Measurements from ENCODE around the gene SNTN.
"Not testable (repeated sequence)": the region's sequence is repeated elsewhere in the genome, so short reads cannot be mapped to it uniquely, and the experiment has no call there.

The SNTN gene

DNA sequence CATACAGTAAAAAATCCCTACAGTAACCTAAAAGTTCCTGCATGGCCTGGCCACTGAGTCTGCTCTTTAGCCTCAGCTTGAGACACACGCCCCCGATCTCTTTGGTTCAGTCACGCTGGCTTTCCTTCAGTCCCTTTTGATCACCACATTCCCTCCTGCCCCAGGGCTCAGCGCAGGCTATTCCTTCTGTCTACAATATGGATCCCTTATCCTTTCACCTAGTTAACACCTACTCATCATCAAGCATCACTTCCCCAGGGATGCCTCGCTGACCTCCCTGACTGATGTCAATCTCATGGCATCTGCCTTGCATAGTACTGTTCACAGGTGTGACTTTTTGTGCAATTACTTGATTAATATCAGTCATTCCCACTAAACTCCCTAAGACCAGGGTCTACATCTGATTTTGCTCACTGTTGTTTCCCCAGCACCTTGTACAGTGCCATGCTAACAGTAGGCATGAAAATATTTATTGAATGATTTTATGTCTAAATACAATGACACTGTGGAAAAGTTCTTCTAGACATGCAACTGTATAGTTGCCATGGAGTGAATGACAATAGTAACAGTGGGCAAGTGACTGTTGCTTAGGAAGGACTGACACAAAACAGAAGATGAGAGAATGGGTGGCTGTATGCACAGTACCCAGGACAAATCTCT lies at the start of gene SNTN:
TSS of gene SNTN (plus strand) at position 610 of the 660 bp plus-strand sequence. CDS start at position 623, 13 bp downstream.
- no peak for DNase-seq

DNA sequence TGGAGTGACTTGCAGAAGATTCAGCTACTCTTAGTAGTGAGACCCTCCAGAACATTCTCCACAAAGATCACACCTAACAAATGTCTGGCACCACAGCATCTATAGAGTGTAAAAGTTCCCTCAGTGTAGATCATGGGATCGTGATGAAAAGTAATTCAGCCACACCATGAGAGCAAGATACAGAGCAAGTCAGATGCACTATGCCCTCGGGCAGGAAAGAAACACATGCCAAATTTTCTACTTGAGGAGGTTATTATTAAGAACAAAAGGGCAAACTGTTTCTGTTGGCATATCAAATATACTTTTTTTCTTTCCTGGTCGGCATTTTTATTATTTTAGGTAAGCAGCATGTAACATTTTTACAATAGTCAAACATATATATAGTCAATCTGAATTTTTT lies 44.8 kb upstream of the SNTN start:
- no peak for DNase-seq

DNA sequence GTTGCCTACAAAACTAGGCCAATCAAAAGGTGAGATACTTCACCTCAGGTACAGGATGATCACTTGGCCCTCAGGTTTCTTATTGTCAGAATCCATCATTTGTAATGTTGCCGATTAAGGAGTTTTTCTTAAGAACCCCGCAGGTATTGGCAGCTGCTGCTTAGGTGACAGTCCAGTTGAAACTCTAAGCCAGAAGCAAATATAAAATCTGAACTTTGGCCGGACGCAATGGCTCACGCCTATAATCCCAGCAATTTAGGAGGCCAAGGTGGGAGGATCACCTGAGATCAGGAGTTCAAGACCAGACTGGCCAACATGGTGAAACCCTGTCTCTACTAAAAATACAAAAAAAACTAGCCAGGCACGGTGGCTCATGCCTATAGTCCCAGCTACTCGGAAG lies 43.1 kb upstream of the SNTN start:
- no peak for DNase-seq

GRCh38 chr3:63609834-63610233 lies 42.6 kb upstream of the SNTN start:
- no peak for DNase-seq

DNA sequence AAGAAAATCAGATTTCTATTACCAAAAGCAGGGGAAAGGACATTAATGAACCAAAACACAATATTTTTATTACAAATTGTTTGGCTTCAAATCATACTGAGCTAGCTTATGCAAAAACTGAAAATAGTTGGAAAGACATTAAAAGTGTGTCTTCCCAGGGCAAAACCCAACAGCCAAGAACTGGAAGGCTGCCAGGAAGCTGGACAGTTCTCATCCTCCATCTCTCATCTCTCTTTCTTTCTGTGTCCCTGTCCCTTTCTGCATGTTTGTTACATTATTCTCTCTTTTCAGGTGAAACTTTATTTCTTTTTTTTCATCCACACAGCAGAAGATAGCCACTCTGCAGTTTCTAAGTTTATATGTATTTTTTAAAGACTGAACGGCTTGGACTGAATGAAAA lies 41.1 kb upstream of the SNTN start:
- DNase-seq, result no peak

DNA sequence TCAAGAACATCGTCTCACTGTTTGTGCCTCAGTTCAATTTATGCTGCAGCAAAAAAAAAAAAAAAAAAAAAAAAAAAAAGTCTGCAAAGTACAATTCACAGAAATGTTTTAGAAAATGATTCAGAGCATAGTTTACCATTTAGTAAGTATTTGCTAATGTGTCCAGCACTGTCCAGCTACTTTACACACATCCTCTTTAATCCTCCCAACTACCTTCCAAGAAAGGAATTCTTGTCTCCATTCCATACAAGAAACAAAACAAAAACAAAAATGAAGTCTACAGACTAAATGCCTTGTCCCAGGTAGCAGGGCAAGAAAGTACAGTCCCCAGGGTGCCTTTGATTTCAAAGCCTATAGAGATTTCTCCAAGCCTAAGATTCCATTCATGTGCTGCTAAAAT lies 38.9 kb upstream of the SNTN start:
- DNase-seq, result no peak

DNA sequence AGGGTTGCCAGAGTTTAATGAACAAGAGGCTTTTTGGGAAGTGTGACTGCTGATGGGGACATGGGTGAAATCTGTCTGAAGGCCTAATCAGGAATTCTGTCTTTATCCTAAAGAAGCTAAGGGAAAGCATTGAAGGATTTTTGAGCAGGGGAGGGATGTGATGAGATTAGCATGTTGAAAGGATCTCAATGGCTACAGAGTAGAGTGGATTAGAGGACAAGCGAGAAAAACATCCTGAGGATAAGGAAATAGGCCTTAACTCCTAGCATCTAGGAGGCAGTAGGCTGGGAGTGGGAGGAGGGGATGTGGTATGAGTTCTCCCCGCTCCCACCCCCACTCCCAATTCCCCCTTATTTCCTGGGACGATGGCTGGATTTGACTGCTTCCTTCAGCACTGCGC lies 35.1 kb upstream of the SNTN start:
- no peak for DNase-seq

DNA sequence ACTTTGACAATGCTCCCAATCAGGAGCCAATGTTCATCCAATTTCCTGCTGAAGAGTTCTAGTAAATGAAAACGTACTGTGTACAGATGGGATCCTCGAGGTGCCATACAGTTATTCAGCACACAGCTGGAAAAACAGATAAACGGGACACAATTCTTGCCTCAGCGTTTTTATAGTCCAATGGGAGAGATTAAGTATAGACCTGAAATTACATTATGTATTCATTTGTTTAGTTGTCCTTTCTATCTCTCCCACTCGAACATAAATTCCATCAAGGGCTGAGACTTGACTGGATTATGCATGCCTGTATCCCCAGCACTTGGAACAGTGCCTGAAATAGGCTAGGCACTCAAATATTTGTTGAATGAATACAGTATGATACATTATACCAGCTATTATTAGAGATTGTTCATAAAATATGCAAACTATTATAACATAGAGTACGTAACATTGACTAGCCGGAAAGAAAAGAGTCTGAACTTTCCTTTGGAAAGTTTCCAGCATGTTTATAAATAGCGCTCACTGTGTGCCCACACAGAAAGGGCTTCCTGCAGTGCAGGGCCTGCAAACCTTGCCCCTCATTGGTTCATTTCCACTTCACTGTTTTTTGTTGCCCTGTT lies 27.4 kb upstream of the SNTN start:
- no peak for DNase-seq

- DNase-seq, result no peak
These were observed 20.8 kb upstream of the SNTN start for GRCh38 chr3:63631670-63632069.

DNA sequence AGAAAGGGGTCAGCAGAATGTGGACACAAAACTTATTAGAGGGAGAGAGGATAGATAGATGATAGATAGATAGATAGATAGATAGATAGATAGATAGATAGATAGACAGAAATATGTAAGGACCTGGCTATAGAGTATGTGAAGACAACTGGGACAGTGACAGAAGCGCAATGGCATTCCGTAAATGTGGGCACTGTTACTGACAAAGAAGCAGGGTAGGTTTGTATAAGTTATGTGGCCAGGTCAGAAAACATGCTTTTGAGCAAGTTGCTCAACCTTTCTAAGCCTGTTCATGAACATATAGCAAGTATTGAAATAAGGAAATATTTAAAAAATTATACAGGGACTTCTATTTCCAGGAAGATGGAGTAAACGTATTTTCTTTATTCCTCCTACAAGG lies 17.3 kb upstream of the SNTN start:
- no peak for DNase-seq

DNA sequence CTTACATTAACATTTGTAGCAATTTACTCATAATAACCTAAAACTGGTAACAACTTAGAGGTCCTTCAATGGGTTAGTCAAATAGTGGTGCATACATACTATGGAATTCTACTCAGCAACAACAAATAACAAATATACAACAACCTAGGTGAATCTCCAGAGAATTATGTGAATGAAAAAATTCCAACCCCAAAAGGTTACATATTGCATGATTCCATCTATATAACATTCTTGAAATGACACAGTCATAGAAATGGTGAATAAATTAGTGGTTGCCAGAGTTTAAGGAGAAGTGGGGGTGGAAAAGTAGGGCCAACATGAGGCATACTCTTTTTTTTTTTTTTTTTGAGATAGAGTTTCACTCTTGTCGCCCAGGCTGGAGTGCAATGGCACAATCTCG lies 12.7 kb upstream of the SNTN start:
- no peak for DNase-seq

DNA sequence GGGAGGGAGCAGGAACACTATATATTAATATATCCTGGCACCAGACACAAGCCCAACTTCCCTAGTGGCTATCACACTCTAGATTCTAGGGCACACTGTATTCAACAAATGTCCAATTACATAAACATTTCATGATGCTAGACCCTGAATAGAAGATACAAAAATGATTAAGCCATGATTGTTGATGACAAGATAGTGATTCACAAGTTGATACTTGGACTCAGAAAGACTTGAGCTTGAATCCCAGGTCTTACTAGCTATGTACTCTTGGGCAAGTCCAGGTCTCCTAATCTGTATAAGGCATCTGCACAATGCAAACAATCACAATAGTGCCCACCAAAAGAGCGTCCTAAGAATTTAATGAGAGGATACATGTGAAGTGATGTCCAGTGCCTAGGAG lies 10.0 kb upstream of the SNTN start:
- no peak for DNase-seq

- DNase-seq, result no peak
These were observed 8.2 kb upstream of the SNTN start for GRCh38 chr3:63644212-63644797.

- DNase-seq, result not testable (repeated sequence)
These were observed 7.3 kb upstream of the SNTN start for GRCh38 chr3:63644928-63645781.

DNA sequence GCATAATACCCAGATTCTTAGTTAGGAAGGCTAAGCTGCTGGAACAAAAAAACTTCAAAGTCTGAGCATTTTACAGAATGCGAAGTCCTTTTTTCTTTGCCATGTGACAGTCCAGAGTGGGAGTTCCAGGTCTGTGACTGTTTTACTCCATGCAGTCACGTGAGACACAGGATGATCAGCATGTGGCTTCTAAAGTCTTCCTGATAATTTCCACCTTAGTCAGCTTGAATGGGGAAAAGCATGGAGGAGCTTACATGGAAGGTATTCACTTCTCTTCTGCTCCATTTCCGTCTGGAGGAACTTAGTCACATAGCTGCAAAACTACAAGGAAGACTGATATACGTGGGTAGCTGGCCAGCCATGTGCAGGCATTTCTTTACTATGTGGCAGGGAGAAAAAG lies 1.7 kb downstream of the SNTN start:
- DNase-seq, result no peak

GRCh38 chr3:63654931-63655330 lies 2.5 kb downstream of the SNTN start:
- no peak for DNase-seq

DNA sequence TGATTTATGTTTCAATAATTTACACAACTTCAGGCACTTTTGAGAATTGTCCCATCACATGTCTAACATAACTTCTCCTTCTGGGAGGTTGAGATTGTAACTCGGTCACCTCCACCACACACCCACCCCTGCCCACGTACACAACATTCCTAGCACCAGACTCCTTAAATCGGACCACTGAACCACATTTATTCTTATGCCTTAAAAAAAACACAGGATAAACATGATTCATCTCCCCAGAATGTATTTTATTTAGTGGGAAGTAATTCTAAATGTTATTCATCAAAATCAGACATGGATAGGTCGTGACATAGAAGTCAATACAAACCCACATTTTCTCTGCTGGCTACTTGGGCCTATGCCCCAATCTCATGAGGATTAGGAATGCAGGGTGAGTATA lies 3.0 kb downstream of the SNTN start:
- no peak for DNase-seq

DNA sequence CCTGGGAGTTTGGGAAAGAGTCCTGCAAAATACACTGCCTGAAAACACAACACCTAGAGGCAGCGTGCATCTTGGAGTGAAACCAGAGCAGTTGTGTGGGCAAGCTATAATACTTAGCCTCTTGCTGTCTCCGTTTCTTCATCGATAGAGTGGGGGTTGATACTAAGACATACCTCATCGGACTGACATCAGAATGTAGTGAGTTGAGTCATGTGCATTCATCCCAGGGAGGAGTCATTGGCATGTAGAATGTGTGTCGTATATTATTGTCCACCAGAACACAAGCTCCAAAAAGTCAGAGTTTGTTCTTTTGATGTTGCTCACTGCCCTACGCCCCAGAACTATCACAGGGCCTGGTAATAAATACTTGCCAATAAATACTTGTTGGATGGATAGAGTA lies 4.3 kb downstream of the SNTN start:
- DNase-seq, result no peak

- DNase-seq, result no peak
These were observed 8.8 kb downstream of the SNTN start for GRCh38 chr3:63661242-63661641.

GRCh38 chr3:63662011-63662410 lies 9.5 kb downstream of the SNTN start:
- DNase-seq, result no peak

DNA sequence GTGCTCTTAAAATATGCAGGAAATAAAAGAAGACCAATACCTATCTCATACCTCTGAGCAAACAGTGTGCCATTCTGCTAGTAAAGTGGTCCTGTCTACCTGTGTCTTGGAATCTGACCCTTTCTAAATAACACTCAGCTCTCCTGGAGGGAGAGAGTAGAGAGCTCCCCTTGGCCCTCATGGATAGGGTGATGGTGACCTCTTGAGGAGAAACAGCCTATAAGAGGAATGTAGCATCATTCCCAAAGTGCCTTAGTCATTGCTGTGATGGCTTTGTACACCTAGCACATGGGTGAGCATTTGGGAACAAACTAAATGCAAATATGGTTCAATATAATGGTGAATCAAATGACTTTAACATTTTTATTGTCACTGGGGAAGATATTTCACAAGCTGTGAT lies 10.0 kb downstream of the SNTN start:
- DNase-seq, result no peak

GRCh38 chr3:63670544-63670943 lies 18.1 kb downstream of the SNTN start:
- no peak for DNase-seq

- no peak for DNase-seq
These were observed 20.6 kb downstream of the SNTN start for GRCh38 chr3:63673111-63673510.

DNA sequence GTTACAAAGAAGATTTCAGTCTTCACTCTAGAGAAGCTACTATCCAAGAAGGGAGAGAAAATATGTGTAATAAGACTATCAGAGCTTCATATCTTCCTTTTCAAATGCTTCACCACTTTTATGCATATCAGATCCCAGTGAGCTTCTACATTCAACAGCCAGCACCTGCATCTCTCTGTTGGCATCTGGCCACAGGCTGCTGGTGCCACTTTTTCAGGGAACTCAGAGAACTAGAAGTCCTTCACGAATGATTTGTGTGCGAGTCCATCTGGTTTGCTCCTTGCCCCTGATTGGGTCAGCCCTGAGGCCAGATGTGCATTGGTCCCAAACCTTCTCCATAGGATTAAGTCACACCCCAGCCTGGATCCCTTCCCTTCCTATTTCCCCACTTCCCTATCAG lies 22.1 kb downstream of the SNTN start:
- no peak for DNase-seq
